Esophagus muscularis mucosa (tissue), 4 donors: Measurements from ENCODE around the gene DGUOK. TPM values are rescaled to one million over a fixed set of nuclear protein-coding genes. Genes with fewer than 3 reads are reported as not detected.

Experiments used
- DNase-seq: peaks from one replicate; pipeline ENCODE4 v3.0.0-alpha.2; 2017; ENCODE audit errors: extremely low spot score
- H3K27ac ChIP-seq, 4 donors: fragments of 200-600 bp; sonication (generic); replicated peaks in 1 of 4; 1 replicate in 3 of 4; 2 replicates in 1 of 4; pipeline ENCODE4 v1.5.1; 2016 to 2019; ENCODE audit warnings: mild to moderate bottlenecking in 1 of 4
- H3K27me3 ChIP-seq, 4 donors: fragments of 200-600 bp; sonication (generic); one replicate each; pipeline versions ENCODE4 v1.5.1 to v1.6.0; 2016 to 2019
- H3K36me3 ChIP-seq, 4 donors: fragments of 200-600 bp; sonication (generic); one replicate each; pipeline ENCODE4 v1.5.1; 2016 to 2019
- H3K4me1 ChIP-seq, 4 donors: fragments of 200-600 bp; sonication (generic); one replicate each; pipeline ENCODE4 v1.5.1; 2016 to 2019
- H3K4me3 ChIP-seq, 4 donors: fragments of 200-600 bp; sonication (generic); 1 replicate in 2 of 4; 2 replicates in 2 of 4; pipeline ENCODE4 v1.5.1; 2016 to 2019; ENCODE audit warnings: mild to moderate bottlenecking in 4 of 4, moderate library complexity in 1 of 4
- H3K9me3 ChIP-seq, 4 donors: fragments of 200-600 bp; sonication (generic); 1 replicate in 3 of 4; 2 replicates in 1 of 4; pipeline ENCODE4 v1.5.1; 2016 to 2019
- EP300 ChIP-seq: sonication (generic); formaldehyde crosslinking; IDR thresholded peaks from one replicate; pipeline ENCODE4 v1.6.1; 2017; ENCODE audit warnings: antibody characterized with exemption
- POLR2A ChIP-seq: fragments of 450-650 bp; IDR thresholded peaks from one replicate; pipeline ENCODE4 v1.6.1; 2017; ENCODE audit warnings: antibody characterized with exemption, moderate library complexity, mild to moderate bottlenecking, low read depth
- POLR2AphosphoS5 ChIP-seq, 2 donors: sonication (generic); formaldehyde crosslinking; IDR thresholded peaks; one replicate each; pipeline ENCODE4 v1.6.1; 2017; ENCODE audit warnings: antibody characterized with exemption in 2 of 2
- WGBS: methylation state at CpG from one replicate; pipeline ENCODE4 v1.1.5; 2018; 5-methylcytosine and 5-hydroxymethylcytosine counted together
- intact Hi-C: fragments of 100-400 bp; cut with DNase I; formaldehyde crosslinking; loops from one replicate; pipeline ENCODE4 v1.15.1; 2023
- total RNA-seq, 4 donors: library from RNA; depleted of rRNA; stranded (reverse); fragments of >200 nt; gene quantifications; one replicate each; pipeline versions ENCODE4 v1.1.0 to v1.2.1, GENCODE V29; 2016
- TF ChIP-seq, protein P1 (sequence below), 3 experiments: fragments of 200-600 bp in 2 of 3; fragments of 450-650 bp in 1 of 3; sonication (generic) in 2 of 3; IDR thresholded peaks; one replicate each; pipeline ENCODE4 v1.5.1; 2017 to 2019; ENCODE audit warnings: antibody characterized with exemption in 3 of 3, mild to moderate bottlenecking in 2 of 3, moderate library complexity in 1 of 3

DGUOK gene
- total RNA-seq, 4 donors from 2014 or later, result 31.6 to 50.7 (median 36.6) TPM

DNA sequence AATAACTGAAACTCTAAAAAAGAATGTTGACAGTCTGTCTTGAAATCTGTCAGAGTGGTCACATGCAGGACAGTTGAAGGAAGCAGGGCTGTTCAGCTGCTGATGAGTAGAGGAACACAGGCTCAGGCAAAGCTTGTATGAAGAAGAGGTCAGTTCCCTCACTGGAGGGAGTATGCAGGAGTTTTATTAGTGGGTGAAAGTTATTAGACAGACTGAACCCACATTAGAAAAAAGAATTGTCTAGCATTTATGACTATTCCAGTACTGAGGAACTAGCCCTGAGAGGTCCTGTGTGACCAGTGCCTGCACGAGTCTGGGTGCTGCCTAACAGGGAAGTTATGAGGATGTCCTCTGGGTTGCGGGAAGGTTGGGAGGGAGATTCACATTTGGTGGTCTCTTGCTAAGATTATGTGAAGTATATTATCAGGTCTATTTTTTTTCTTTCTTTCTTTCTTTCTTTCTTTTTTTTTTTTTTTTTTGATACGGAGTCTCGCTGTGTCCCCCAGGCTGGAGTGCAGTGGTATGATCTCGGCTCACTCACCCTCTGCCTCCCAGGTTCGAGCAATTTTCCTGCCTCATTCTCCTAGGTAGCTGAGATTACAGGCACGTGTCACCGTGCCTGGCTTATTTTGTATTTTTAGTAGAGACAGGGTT, 67.6 kb downstream of the DGUOK start:
- no peak overlapping the region for H3K27ac ChIP-seq
- no peak overlapping the region for H3K4me3 ChIP-seq
- H3K27me3 ChIP-seq, result no peaks in the 10 kb centered on the region
- H3K9me3 ChIP-seq, result no peaks in the 10 kb centered on the region
- no peaks in the 10 kb centered on the region for H3K36me3 ChIP-seq
- DNase-seq, result no peak
- WGBS, result 85% methylated on average over 8 of the region's 8 CpGs
- H3K4me1 ChIP-seq, result peaks cover 0 to 3% (median 0%) of the 10 kb centered on the region in 4 donors
- intact Hi-C loops, result no loop called here
- no peak for TF ChIP-seq POLR2AphosphoS5 (IDR thresholded peaks at IDR 0.05)
- TF ChIP-seq EP300, result no peak
- TF ChIP-seq, protein P1, sequence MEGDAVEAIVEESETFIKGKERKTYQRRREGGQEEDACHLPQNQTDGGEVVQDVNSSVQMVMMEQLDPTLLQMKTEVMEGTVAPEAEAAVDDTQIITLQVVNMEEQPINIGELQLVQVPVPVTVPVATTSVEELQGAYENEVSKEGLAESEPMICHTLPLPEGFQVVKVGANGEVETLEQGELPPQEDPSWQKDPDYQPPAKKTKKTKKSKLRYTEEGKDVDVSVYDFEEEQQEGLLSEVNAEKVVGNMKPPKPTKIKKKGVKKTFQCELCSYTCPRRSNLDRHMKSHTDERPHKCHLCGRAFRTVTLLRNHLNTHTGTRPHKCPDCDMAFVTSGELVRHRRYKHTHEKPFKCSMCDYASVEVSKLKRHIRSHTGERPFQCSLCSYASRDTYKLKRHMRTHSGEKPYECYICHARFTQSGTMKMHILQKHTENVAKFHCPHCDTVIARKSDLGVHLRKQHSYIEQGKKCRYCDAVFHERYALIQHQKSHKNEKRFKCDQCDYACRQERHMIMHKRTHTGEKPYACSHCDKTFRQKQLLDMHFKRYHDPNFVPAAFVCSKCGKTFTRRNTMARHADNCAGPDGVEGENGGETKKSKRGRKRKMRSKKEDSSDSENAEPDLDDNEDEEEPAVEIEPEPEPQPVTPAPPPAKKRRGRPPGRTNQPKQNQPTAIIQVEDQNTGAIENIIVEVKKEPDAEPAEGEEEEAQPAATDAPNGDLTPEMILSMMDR (IDR thresholded peaks at IDR 0.05), result no peak
- no peak for TF ChIP-seq POLR2A

DNA sequence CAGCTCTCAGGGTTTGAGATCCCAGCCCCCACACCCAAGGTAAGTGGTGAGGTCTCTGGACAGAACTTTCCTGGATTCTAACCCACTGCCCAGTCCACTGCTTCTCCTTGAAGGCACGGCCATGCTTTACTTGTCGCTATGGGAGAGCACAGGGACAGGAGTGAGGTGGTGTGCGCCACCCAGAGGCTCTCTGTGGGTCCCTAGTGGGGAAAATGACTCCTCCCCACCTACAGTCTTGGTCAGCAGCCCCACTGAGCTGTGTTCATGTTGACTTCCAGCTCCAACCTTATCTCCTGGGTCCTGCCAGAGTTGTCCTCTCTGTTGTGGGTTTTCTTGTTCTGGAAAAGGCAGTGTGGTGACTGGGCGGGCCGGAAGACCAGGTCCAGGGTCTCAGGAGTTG, 69.1 kb downstream of the DGUOK start:
- Histone ChIP-seq H3K9me3 (no peaks in the 10 kb centered on the region), H3K4me3 (no peak overlapping the region), H3K27me3 (no peaks in the 10 kb centered on the region), H3K4me1 (peaks cover 2 to 18% (median 14%) of the 10 kb centered on the region in 4 donors), H3K27ac (no peak overlapping the region), H3K36me3 (no peaks in the 10 kb centered on the region)
- 100% methylated on average over 5 of the region's 5 CpGs for WGBS
- no peak for TF ChIP-seq POLR2A
- TF ChIP-seq, protein P1 (IDR thresholded peaks at IDR 0.05), result no peak
- TF ChIP-seq POLR2AphosphoS5 (IDR thresholded peaks at IDR 0.05), result no peak
- intact Hi-C loops, result no loop called here
- DNase-seq, result no peak

DNA sequence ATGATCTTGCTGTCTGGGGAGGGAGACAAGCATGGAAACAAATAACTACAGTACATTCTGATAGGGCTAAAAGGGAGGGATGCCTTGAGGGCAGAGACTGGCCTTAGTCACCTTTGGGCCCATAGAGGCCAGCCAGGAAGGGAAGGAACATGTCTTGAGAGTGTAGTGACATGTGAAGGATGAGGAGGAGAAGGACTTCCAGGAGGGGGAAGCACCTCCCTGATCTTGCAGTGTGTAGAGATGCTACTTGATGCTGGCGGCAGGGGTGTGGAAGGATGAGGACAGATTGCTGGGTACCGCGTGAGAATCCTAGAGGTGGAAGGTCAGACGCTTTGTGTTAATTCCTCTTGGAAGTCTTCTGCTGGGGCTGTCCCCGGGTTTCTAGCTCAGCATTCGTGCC, 71.1 kb downstream of the DGUOK start:
- H3K27ac ChIP-seq, result no peak overlapping the region
- WGBS, result 90% methylated on average over 6 of the region's 6 CpGs
- intact Hi-C loops, result no loop called here
- H3K4me3 ChIP-seq, result no peak overlapping the region
- TF ChIP-seq EP300 (no peak), POLR2A (no peak), POLR2AphosphoS5 (IDR thresholded peaks at IDR 0.05) (no peak)
- TF ChIP-seq, protein P1 (IDR thresholded peaks at IDR 0.05), result no peak
- H3K9me3 ChIP-seq, result no peaks in the 10 kb centered on the region
- no peaks in the 10 kb centered on the region for H3K36me3 ChIP-seq
- H3K4me1 ChIP-seq, result peaks cover 13 to 32% (median 27%) of the 10 kb centered on the region in 4 donors
- no peak for DNase-seq
- no peaks in the 10 kb centered on the region for H3K27me3 ChIP-seq

DNA sequence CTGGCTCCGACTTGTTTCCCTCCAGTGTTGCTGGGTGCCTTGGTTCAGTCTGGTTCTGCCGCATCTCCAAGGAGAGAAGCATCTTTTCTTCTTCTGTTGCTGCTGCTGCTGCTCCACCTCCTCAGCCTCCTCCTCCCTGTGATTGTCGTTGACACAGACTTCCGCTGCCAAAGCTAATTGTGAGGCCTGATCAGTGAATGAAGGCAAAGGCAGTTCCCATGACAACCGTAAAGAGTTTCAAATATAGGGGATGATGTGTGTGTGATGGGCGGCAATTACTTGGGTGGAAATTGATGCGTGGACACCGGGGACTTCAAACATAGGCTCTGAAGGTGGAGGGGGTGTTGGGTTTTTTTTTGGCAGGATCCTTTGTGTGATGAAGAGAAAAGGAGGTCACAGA, 71.8 kb downstream of the DGUOK start:
- H3K4me3 ChIP-seq, result no peak overlapping the region
- 87% methylated on average over 8 of the region's 8 CpGs for WGBS
- intact Hi-C loops, result no loop called here

More for the DNA sequence above, 71.8 kb downstream of the DGUOK start:
- Histone ChIP-seq H3K9me3 (no peaks in the 10 kb centered on the region), H3K4me1 (peaks cover 19 to 37% (median 33%) of the 10 kb centered on the region in 4 donors), H3K27me3 (no peaks in the 10 kb centered on the region), H3K27ac (no peak overlapping the region), H3K36me3 (no peaks in the 10 kb centered on the region)
- TF ChIP-seq EP300 (no peak), POLR2AphosphoS5 (IDR thresholded peaks at IDR 0.05) (no peak), POLR2A (no peak)
- TF ChIP-seq, protein P1 (IDR thresholded peaks at IDR 0.05), result no peak
- no peak for DNase-seq
